GM12892 (cell line): ENCODE results near the gene DNASE2.

Experiments
- POLR2A ChIP-seq: IDR thresholded peaks from 2 replicates; pipeline ENCODE4 v1.6.1; 2011; ENCODE audit warnings: low read depth, low read length, control low read depth
- POLR2AphosphoS5 ChIP-seq: IDR thresholded peaks from 2 replicates; pipeline ENCODE4 v1.6.1; 2011; ENCODE audit warnings: low read depth, low read length, control low read depth
- TAF1 ChIP-seq: IDR thresholded peaks from 2 replicates; pipeline ENCODE4 v1.6.1; 2011; ENCODE audit warnings: low read depth, mild to moderate bottlenecking, control low read depth, low read length, borderline replicate concordance

DNA sequence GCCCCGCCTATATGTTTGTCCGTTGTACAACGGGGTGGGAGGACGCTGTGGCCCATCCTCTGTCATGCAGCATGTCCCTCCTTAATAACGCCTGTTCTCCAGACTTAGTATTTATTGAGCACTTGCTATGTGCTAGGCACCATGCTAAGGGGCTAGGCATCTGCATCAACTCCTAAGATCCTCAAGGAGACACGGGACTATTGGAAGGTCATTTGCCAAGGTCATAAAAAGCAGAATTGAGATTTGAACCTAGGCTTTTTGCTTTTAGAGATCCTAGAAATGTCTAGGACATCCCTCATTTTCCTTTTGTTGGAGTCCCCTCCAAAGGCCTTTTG, 44.8 kb downstream of the DNASE2 start:
- no peak for TF ChIP-seq POLR2A
- no peak for TF ChIP-seq TAF1
- no peak for TF ChIP-seq POLR2AphosphoS5
